ENCODE results near the gene DMAC1.
A peak's percentile ranks its signal among the peaks of the same experiment; 100 is the strongest.

The DMAC1 gene

GRCh38 chr9:7782400-7783120, 17.0 kb downstream of the DMAC1 start:
- no peak for DNase-seq

GRCh38 chr9:7780261-7780988, 19.2 kb downstream of the DMAC1 start:
- peak; percentile 65 for DNase-seq

GRCh38 chr9:7778851-7779600, 20.6 kb downstream of the DMAC1 start:
- DNase-seq, result no peak

- DNase-seq, result peak; percentile 7
These were observed 21.8 kb downstream of the DMAC1 start for GRCh38 chr9:7777771-7778170.

- no peak for DNase-seq
These were observed 29.5 kb downstream of the DMAC1 start for GRCh38 chr9:7770111-7770510.

GRCh38 chr9:7762600-7762999, 37.0 kb downstream of the DMAC1 start:
- DNase-seq, result no peak

- no peak for DNase-seq
These were observed 39.6 kb downstream of the DMAC1 start for GRCh38 chr9:7760014-7760415.

- DNase-seq, result no peak
These were observed 43.5 kb downstream of the DMAC1 start for GRCh38 chr9:7756088-7756487.

GRCh38 chr9:7752481-7752880, 47.1 kb downstream of the DMAC1 start:
- DNase-seq, result no peak
